HG03378 (cell line): Measurements from ENCODE around the gene APOC3.
A peak's percentile ranks its signal among the peaks of the same experiment; 100 is the strongest.
"Not testable (repeated sequence)": the region's sequence is repeated elsewhere in the genome, so short reads cannot be mapped to it uniquely, and the experiment has no call there.

Source experiments
- ATAC-seq: cut with Tn5 transposase; IDR thresholded peaks from one replicate; pipeline ENCODE4 v1.9.1; 2021; ENCODE audit warnings: mild to moderate bottlenecking, moderate library complexity; ENCODE audit not compliant: unreplicated experiment

Gene APOC3

GRCh38 chr11:116828632-116829524 is 829 bp upstream of the APOC3 start:
- no peak for ATAC-seq

- ATAC-seq = no peak
These were observed 641 bp downstream of the APOC3 start for GRCh38 chr11:116830184-116830912.

- no peak for ATAC-seq
These were observed 2.2 kb downstream of the APOC3 start for GRCh38 chr11:116831790-116832349.

GRCh38 chr11:116832350-116833290 is 2.9 kb downstream of the APOC3 start:
- no peak for ATAC-seq

- ATAC-seq = no peak
These were observed 3.7 kb downstream of the APOC3 start for GRCh38 chr11:116833491-116833815.

- ATAC-seq = no peak
These were observed 4.3 kb downstream of the APOC3 start for GRCh38 chr11:116833816-116834534.

- not testable (repeated sequence) for ATAC-seq
These were observed 4.9 kb downstream of the APOC3 start for GRCh38 chr11:116834535-116835041.

GRCh38 chr11:116835042-116835772 is 5.5 kb downstream of the APOC3 start:
- no peak for ATAC-seq

- ATAC-seq = peak; percentile 70
These were observed 6.3 kb downstream of the APOC3 start for GRCh38 chr11:116835791-116836631.

- no peak for ATAC-seq
These were observed 6.9 kb downstream of the APOC3 start for GRCh38 chr11:116836632-116836991.

GRCh38 chr11:116837231-116838091 is 7.8 kb downstream of the APOC3 start, which contains the start of gene APOA1:
Gene APOA1, minus strand, starts transcription at chr11:116837622. Its CDS starts 235 bp downstream, at chr11:116837387.
- no peak for ATAC-seq

- no peak for ATAC-seq
These were observed 8.8 kb downstream of the APOC3 start for GRCh38 chr11:116838321-116839084.

- no peak for ATAC-seq
These were observed 10.6 kb downstream of the APOC3 start for GRCh38 chr11:116840224-116840745.

GRCh38 chr11:116840746-116841296 is 11.1 kb downstream of the APOC3 start:
- no peak for ATAC-seq

- no peak for ATAC-seq
These were observed 12.4 kb downstream of the APOC3 start for GRCh38 chr11:116842117-116842516.

- ATAC-seq = no peak
These were observed 13.2 kb downstream of the APOC3 start for GRCh38 chr11:116842909-116843308.
